HG02759 (cell line): Measurements from ENCODE around the gene CYP4F22.
"Not testable (repeated sequence)": the region's sequence is repeated elsewhere in the genome, so short reads cannot be mapped to it uniquely, and the experiment has no call there.

Experiments used
- ATAC-seq: cut with Tn5 transposase; IDR thresholded peaks from one replicate; pipeline ENCODE4 v1.9.1; 2021; ENCODE audit warnings: mild to moderate bottlenecking, moderate library complexity; ENCODE audit not compliant: unreplicated experiment

Gene CYP4F22

DNA sequence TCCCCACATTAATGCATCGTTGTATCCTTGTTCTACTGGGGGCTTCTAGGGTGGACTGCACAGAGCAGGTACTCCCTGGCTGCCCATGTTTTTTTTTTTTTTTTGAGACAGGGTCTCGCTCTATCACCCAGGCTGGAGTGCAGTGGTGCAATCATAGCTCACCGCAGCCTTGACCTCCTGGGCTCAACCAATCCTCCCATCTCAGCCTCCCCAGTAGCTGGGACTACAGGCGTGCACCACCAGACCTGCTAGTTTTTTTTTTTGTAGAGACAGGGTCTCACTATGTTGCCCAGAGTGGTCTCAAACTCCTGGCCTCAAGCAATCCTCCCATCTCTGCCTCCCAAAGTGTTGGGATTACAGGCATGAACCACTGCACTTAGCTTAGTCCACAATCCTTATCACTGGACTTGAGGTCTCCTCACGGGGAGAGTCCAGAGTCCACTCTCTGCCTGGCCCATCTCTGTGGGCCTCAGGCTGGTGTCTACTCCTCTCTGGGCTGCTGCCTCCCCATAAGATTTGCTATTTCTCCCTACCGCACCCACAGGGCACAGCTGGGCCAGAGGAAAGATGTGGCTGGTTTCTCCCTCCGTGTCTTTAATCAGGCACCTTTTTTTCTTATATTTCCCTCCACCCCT lies 56.3 kb downstream of the CYP4F22 start:
- no peak for ATAC-seq

- ATAC-seq = no peak
Measured at GRCh38 chr19:15570420-15570819, 62.1 kb downstream of the CYP4F22 start.

DNA sequence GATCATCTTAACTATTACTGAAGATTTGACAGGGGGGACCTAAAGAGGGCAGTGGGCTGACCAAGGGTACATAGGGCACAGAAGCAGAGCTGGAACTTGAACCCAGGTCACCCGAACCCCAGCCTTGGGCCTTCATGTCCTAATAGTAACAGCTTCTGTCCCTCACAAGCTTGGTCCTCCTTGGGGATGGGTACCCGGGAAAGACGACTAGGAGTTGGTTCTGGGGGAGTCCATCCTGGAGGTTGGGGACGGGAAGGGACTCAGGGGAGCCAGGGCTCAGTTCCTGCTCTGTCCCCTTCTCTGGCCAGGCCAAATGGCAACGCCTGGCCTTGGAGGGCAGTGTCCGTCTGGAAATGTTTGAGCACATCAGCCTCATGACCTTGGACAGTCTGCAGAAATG lies 67.1 kb downstream of the CYP4F22 start:
- no peak for ATAC-seq

DNA sequence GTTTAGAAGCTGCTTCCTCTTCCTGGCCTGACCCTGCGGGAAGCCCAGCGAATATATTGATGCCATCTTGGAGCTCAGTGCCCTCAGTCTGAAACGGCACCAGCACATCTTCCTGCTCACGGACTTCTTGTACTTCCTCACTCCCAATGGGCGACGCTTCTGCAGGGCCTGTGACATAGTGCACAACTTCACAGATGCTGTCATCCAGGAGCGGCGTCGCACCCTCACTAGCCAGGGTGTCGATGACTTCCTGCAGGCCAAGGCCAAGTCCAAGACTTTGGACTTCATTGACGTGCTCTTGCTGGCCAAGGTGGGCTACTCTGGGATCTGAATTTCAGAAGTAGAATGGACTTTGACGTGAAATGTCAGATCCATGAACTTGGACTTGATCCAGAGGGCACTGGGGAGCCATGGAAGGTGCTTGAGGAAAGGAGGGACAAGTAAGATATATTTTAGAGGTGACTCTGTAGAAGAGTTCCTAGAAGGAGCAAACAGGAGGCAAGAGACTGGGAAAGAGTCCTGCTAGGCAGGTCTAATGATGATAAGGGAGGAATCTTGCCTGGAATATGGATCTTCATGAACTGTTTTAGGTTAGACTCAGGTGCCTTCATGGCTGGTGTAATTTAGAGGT lies 68.3 kb downstream of the CYP4F22 start:
- ATAC-seq = no peak

DNA sequence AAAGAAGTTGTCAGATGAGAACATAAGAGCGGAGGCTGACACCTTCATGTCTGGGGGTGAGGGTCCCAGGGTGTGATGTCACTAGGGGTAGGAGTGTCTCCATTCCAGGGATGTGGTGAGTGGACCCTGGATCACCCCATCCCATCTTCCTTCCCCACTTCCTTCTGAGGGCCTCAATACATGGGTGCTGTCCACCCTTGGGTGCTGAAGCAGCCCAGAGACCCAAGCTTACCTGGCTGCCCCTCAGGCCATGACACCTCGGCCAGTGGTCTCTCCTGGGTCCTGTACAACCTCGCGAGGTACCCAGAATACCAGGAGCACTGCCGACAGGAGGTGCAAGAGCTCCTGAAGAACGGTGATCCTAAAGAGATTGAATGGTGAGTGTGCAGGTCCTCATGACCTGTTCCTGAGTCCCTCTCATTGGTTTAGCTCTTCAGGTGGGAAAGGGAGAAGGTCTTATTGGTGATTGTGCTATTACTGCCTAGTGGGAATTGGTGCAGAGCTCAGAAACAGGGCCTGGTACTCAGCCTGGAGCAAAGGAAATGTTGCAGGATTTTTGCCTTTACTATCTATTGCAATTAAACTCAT lies 69.0 kb downstream of the CYP4F22 start:
- ATAC-seq = no peak

DNA sequence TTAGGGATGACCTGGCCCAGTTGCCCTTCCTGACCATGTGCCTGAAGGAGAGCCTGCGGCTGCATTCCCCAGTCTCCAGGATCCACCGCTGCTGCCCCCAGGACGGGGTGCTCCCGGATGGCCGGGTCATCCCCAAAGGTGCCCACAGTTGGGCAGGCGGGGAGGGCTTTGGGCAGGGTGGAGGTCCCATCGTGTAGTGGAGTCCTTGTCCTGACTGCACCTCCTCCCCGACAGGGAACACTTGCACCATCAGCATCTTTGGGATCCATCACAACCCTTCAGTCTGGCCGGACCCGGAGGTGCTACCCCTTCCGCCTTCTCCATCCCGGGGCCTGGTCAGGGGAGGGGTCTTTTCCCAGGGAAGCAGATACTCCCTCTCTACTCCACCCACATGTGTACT lies 75.0 kb downstream of the CYP4F22 start:
- no peak for ATAC-seq

- ATAC-seq = no peak
Measured at GRCh38 chr19:15584095-15584494, 75.8 kb downstream of the CYP4F22 start.

DNA sequence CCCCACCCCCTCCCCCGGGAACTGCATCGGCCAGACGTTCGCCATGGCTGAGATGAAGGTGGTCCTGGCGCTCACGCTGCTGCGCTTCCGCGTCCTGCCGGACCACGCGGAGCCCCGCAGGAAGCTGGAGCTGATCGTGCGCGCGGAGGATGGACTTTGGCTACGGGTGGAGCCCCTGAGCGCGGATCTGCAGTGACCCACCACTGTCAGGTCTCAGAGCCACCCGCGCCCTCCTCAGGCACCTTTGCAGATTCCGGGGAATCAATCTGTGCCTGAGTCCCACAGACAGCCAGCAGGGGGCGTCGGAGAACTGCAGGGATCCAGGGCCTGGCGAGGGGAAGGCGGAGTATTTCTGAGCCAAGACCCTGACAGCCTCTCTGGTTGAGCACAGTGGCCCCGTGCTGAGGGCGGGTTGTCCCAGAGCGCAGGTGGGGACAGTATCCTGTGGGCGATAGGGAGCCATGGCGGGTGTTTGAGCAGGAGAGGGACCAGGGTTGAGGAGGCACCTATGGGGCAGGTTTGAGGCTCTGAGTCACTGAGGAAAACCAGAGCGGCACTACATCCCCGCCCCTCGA lies 76.3 kb downstream of the CYP4F22 start:
- ATAC-seq = no peak

DNA sequence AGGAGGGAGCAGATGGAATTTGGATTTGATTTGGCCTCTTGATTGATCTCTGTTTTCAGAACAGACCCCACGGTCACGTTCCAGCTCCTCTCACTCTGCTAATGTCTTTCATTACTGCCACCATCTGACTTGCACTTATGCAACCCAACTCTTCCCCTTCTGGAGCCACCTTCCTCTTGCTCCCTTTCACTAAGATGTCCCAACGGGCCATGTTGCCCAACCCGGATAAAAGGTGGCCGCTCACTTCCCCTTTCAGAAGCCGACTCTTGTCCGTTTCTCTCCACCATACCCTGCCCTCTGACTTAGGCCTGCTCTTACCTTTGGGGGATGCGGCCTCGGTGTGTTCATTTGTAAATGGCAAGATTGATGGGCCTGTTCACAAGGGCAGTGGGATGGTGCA lies 79.3 kb downstream of the CYP4F22 start:
- no peak for ATAC-seq

DNA sequence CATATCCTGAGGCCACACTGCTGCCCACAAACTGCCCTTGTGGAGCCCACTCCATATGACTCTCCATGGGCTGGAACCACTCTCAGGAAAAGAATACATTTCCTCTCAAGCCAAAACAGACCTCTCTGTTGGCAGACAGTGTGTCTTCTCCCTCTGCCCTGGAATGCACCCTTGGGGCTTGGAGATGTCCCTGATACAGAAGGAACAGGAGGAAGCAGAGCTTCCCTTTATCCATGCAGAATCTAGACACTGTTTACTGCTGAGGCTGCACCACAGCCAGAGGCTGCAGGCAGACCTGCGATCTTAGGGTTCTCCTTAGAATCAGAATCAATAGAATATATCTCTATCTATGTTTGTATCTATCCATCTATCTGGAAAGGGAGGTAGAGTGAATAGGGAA lies 79.9 kb downstream of the CYP4F22 start:
- no peak for ATAC-seq

DNA sequence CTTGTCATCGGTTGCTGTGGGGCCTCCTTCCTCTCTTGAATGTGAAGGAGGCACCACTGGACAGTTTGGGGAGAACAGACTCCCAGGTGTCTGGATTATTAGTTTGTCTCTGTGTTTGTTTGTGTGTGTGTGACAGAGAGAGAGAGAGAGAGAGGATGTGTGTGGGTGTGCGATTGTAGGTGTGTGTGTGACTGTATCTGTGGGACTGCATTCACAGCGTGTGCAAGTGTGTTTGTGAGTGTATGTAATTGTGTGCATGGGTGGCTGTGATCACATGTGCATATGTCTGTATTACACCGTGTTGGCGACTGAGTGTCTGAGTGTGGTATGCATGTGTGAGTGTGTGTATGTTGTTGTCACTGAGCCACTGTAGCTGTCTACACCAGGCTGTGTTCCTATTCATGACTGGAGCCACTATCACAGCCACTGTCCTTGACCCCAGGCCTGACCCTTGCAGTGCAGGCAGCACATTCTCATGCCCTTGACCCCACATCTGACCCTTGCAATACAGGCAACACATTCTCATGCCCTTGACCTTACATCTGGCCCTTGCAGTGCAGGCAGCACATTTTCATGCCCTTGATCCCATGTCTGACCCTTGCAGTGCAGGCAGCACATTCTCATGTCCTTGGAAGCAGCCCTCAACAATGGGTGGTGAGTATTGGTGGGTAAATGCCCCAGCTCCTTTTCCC lies 81.6 kb downstream of the CYP4F22 start:
- no peak for ATAC-seq

- ATAC-seq = no peak
Measured at GRCh38 chr19:15591796-15592195, 83.5 kb downstream of the CYP4F22 start.

DNA sequence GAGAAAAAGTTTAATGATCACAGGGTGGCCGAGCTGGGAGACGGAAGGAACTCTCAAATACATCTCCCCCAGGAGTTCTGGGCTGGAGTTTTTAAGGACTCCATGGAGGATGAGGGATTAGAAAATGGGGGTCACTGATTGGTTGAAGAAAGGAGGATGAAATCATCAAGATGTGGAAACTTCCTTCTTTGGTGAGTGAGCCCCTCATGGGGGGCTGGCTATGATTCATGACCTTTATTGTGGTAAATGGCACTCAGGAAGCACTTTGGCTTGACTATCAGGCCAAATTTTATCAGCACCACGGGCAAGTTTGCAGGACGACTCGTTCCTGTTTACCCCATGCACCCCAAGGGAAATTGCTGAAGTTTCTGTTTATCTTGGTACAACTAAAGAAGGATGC lies 84.2 kb downstream of the CYP4F22 start:
- ATAC-seq = not testable (repeated sequence)

DNA sequence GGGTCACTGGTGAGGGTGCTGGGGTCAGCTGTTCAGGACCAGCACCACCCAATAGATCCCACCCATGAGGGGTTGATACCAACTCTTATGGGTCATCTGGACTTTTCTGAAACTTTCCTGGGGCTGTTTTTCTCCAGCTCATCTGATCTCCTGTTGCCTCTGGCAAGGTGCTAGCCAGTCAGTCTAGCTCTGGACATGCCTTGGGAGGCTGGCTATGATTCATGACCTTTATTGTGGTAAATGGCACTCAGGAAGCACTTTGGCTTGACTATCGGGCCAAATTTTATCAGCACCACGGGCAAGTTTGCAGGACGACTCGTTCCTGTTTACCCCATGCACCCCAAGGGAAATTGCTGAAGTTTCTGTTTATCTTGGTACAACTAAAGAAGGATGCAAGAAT lies 85.4 kb downstream of the CYP4F22 start:
- not testable (repeated sequence) for ATAC-seq

DNA sequence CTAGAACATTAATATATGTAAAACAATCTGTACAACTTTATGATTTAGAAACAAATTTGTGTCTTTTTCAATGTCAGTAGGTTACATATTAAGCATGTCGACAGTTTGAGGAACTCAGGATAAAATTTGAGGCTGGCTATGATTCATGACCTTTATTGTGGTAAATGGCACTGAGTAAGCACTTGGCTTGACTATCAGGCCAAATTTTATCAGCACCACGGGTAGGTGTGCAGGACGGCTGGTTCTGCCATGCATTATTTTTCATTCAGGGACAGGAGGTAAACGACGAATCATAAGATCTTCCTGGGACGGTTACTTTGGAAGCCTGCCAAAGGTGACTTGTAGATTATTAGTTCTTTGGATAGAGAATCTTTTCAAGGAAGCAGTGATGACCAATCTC lies 86.7 kb downstream of the CYP4F22 start:
- no peak for ATAC-seq
